NCI-H2107 treated with DMSO at 0.1 percent for 48 hours (cell line): ENCODE results near the gene SNAPC3.

Experiments used
- DNase-seq: peaks from one replicate; lab custom pipeline; 2025; ENCODE audit not compliant: unreplicated experiment; lab: John Stamatoyannopoulos, UW

The SNAPC3 gene

GRCh38 chr9:15491950-15492349 lies 69.3 kb downstream of the SNAPC3 start:
- no peak for DNase-seq

GRCh38 chr9:15492485-15493150 lies 69.9 kb downstream of the SNAPC3 start:
- no peak for DNase-seq

- DNase-seq, result no peak
These were observed 75.7 kb downstream of the SNAPC3 start for GRCh38 chr9:15498246-15498995.

- DNase-seq, result no peak
These were observed 76.5 kb downstream of the SNAPC3 start for GRCh38 chr9:15499139-15499538.

GRCh38 chr9:15501179-15501578 lies 78.5 kb downstream of the SNAPC3 start:
- DNase-seq, result no peak

- no peak for DNase-seq
These were observed 79.1 kb downstream of the SNAPC3 start for GRCh38 chr9:15501803-15502202.

GRCh38 chr9:15505921-15506320 lies 83.2 kb downstream of the SNAPC3 start:
- DNase-seq, result no peak

- no peak for DNase-seq
These were observed 87.5 kb downstream of the SNAPC3 start for GRCh38 chr9:15509931-15510788.

- peak; percentile 96 for DNase-seq
These were observed 88.3 kb downstream of the SNAPC3 start, which contains the start of gene PSIP1 for GRCh38 chr9:15510789-15511575. Gene PSIP1 (minus strand): TSS chr9:15510970. CDS start chr9:15510188, 782 bp downstream.
